Osteoblast (primary cell): ENCODE measurements around the gene JAZF1. TPM values are rescaled to one million over a fixed set of nuclear protein-coding genes. Genes with fewer than 3 reads are reported as not detected.

Experiments
- DNase-seq: peaks from one replicate; pipeline ENCODE4 v3.0.0; 2011; ENCODE audit warnings: low spot score, mixed read lengths; ENCODE audit not compliant: insufficient read length; ENCODE audit errors: missing footprints
- H2AFZ ChIP-seq: 2 replicates; pipeline ENCODE4 v1.6.0; 2011; ENCODE audit warnings: mild to moderate bottlenecking, low read length
- H3K27ac ChIP-seq: 2 replicates; pipeline ENCODE4 v1.5.1; 2011; ENCODE audit warnings: mild to moderate bottlenecking, low read depth, low read length, moderate library complexity
- H3K27me3 ChIP-seq: 2 replicates; pipeline ENCODE4 v1.6.0; 2012; ENCODE audit warnings: mild to moderate bottlenecking, control low read depth, inconsistent platforms, low read length, moderate library complexity; ENCODE audit not compliant: insufficient read depth
- H3K36me3 ChIP-seq: 2 replicates; pipeline ENCODE4 v1.5.1; 2011; ENCODE audit warnings: mild to moderate bottlenecking, low read length, control low read depth, moderate library complexity; ENCODE audit not compliant: insufficient read depth
- H3K4me1 ChIP-seq: 2 replicates; pipeline ENCODE4 v1.5.1; 2011; ENCODE audit warnings: mild to moderate bottlenecking, low read length, control low read depth, moderate library complexity; ENCODE audit not compliant: insufficient read depth
- H3K4me2 ChIP-seq: 2 replicates; pipeline ENCODE4 v1.6.0; 2011; ENCODE audit warnings: mild to moderate bottlenecking, low read length; ENCODE audit not compliant: insufficient read depth
- H3K4me3 ChIP-seq: fragments of 200-600 bp; sonication (generic); 3 replicates; pipeline ENCODE4 v1.5.1; 2012; ENCODE audit warnings: mild to moderate bottlenecking, low read length, inconsistent platforms; ENCODE audit not compliant: insufficient read depth
- H3K79me2 ChIP-seq: 2 replicates; pipeline ENCODE4 v1.6.0; 2012; ENCODE audit warnings: mild to moderate bottlenecking, low read length, control low read depth, inconsistent platforms; ENCODE audit not compliant: insufficient read depth
- H3K9me3 ChIP-seq: 2 replicates; pipeline ENCODE4 v1.5.1; 2011; ENCODE audit warnings: low read depth, low read length, control low read depth
- H4K20me1 ChIP-seq: 2 replicates; pipeline ENCODE4 v1.6.0; 2012; ENCODE audit warnings: mild to moderate bottlenecking, low read length, control low read depth; ENCODE audit not compliant: insufficient read depth
- small RNA-seq: library from RNA; depleted of rRNA; stranded (forward); fragments of <200 nt; gene quantifications from one replicate; pipeline ENCODE3, GENCODE V24; 2012
- total RNA-seq: library from RNA; depleted of rRNA; stranded (reverse); fragments of >200 nt; gene quantifications from 2 replicates; pipeline ENCODE4 v1.2.3, GENCODE V29; 2012
- TF ChIP-seq, protein P1 (sequence below): IDR thresholded peaks from 2 replicates; pipeline ENCODE4 v1.5.1; 2011; ENCODE audit warnings: mild to moderate bottlenecking, low read depth, low read length, moderate library complexity; ENCODE audit errors: extremely low read depth

JAZF1 gene
- total RNA-seq, 1 donor, result 15.9 TPM

DNA sequence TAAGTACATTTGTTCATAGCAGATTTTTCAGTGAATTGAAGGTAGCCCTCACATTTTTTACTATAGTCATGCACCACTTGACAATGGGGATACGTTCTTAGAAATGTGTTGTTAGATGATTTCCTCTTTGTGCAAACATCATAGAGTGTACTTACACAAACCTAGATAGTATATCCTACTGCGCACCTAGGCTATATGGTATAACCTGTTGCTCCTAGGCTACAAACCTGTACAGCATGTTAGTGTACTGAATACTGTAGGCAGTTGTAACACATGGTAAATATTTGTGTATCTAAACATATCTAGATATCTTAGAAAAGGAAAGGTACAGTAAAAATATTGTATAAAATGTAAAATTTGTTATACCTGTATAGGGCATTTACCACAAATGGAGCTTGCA is 399.4 kb downstream of the JAZF1 start:
- peaks cover 39% of the 10 kb centered on the region for H3K79me2 ChIP-seq
- TF ChIP-seq, protein P1, sequence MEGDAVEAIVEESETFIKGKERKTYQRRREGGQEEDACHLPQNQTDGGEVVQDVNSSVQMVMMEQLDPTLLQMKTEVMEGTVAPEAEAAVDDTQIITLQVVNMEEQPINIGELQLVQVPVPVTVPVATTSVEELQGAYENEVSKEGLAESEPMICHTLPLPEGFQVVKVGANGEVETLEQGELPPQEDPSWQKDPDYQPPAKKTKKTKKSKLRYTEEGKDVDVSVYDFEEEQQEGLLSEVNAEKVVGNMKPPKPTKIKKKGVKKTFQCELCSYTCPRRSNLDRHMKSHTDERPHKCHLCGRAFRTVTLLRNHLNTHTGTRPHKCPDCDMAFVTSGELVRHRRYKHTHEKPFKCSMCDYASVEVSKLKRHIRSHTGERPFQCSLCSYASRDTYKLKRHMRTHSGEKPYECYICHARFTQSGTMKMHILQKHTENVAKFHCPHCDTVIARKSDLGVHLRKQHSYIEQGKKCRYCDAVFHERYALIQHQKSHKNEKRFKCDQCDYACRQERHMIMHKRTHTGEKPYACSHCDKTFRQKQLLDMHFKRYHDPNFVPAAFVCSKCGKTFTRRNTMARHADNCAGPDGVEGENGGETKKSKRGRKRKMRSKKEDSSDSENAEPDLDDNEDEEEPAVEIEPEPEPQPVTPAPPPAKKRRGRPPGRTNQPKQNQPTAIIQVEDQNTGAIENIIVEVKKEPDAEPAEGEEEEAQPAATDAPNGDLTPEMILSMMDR, result no peak
- H3K36me3 ChIP-seq, result peaks cover 8% of the 10 kb centered on the region
- no peak overlapping the region for H3K27ac ChIP-seq
- DNase-seq, result no peak
- H3K4me1 ChIP-seq, result peaks cover 33% of the 10 kb centered on the region
- H3K9me3 ChIP-seq, result no peaks in the 10 kb centered on the region
- H3K27me3 ChIP-seq, result no peaks in the 10 kb centered on the region
- H4K20me1 ChIP-seq, result peaks cover 3% of the 10 kb centered on the region
- H3K4me2 ChIP-seq, result no peak overlapping the region
- H3K4me3 ChIP-seq, result no peak overlapping the region
- no peak overlapping the region for H2AFZ ChIP-seq

Small RNA genes within 50 kb of the gene (small RNA-seq; reads per million reads assigned to genes)
- not detected for gene RNU6-979P

Other genes with a start within 250 kb of the JAZF1 start
- gene CREB5, start 231.7 kb upstream of the JAZF1 start, total RNA-seq, result 5.0 and 5.1 TPM in 2 replicates